ENCODE data around the gene DDX31. TPM values are rescaled to one million over a fixed set of nuclear protein-coding genes. Genes with fewer than 3 reads are reported as not detected.
"Not testable (repeated sequence)": the region's sequence is repeated elsewhere in the genome, so short reads cannot be mapped to it uniquely, and the experiment has no call there.

Gene DDX31
- total RNA-seq = 10 to 100 TPM in 1 of 2 donors, 1 to 10 TPM in 1; 7.6 to 19.7 TPM

DNA sequence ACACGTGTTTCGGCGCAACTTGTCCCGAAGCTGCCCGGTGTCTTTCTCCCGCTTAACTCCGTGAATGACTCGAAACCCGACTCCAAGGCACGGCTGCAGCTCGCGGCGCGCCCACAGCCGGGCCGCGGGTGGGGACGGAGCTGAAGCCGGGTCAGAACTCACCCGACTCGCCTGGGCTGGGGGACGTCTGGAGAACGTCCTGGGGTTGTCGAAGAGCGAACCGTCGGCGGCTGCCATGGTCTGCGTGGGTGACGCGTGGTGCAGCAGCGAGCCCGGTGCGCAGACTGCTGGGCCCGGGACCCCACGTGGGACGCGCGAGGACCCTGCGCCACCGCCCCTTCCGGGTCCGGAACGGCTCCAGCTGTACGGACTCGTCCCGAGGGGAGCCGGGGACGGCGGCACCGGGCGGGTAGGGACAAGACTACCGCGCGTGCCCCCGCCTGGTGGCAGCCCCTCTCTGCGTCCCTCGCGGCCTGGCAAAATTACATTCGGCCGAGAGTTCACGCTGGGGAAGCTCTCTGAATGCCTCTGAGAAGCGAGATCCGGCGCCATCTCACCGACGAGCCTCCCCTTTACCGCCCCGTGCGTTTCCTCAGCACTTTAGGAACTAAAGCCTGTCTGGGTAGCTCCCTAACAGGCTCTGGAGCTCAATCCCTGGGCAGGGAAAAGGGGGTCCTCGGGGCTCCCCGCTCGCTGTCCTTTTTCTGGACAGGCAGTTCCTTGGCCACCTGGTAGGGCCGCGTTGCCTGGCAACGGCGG, at the start of gene DDX31:
TSS of gene DDX31 (minus strand) at position 286 of the 759 bp plus-strand sequence. CDS start at position 237, 49 bp downstream.
- Histone ChIP-seq H3K27ac (peak within 1 kb of the TSS; percentile 95 to 98), H3K4me1 (ENCODE audit: control insufficient read depth in 1 of 2, low read depth in 2 of 2) (peaks cover 11 to 36% of the 10 kb centered on the region in 2 donors), H3K9me3 (no peaks in the 10 kb centered on the region), H3K27me3 (replicated peaks; ENCODE audit: insufficient read depth) (no peaks in the 10 kb centered on the region), H3K36me3 (no peaks in the 10 kb centered on the region), H3K4me3 (peak within 1 kb of the TSS; percentile 94)
- ATAC-seq (ENCODE audit: insufficient number of reproducible peaks, low FRiP score, low read depth) = peak; percentile 82
- no peak for TF ChIP-seq CTCF (IDR thresholded peaks at IDR 0.05)
- peak; percentile 51 for DNase-seq (ENCODE audit: low spot score)

DNA sequence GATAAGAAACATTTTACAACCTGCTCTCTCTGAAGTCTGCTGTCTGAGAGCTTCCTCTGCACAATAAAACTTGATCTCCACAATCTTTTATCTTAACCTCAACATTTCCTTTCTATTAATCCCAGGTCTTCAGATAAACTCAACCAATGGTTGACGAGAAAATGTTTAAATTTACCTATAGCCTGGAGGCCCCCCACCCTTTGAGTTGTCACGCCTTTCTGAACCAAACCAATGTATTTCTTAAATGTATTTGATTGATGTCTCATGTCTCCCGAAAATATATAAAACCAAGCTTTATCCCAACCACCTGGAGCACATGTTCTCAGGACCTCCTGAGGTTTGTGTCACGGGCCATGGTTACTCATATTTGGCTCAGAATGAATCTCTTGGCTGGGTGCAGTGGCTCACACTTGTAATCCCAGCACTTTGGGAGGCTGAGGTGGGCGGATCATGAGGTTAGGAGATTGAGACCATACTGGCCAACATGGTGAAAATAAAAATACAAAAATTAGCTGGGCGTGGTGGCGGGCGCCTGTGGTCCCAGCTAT, 48.7 kb upstream of the DDX31 start:
- not testable (repeated sequence) for H3K4me3 ChIP-seq; DNase-seq (ENCODE audit: low spot score); H3K27ac ChIP-seq; H3K27me3 ChIP-seq (replicated peaks; ENCODE audit: insufficient read depth); H3K9me3 ChIP-seq; H3K36me3 ChIP-seq; ATAC-seq (ENCODE audit: insufficient number of reproducible peaks, low FRiP score, low read depth); H3K4me1 ChIP-seq (ENCODE audit: control insufficient read depth in 1 of 2, low read depth in 2 of 2)

- H3K36me3 ChIP-seq = no peaks in the 10 kb centered on the region
- no peak overlapping the region for H3K27ac ChIP-seq
- no peaks in the 10 kb centered on the region for H3K4me1 ChIP-seq (ENCODE audit: control insufficient read depth in 1 of 2, low read depth in 2 of 2)
- no peak for TF ChIP-seq CTCF (IDR thresholded peaks at IDR 0.05)
- no peak for ATAC-seq (ENCODE audit: insufficient number of reproducible peaks, low FRiP score, low read depth)
- no peaks in the 10 kb centered on the region for H3K27me3 ChIP-seq (replicated peaks; ENCODE audit: insufficient read depth)
- no peaks in the 10 kb centered on the region for H3K9me3 ChIP-seq
- DNase-seq (ENCODE audit: low spot score) = no peak
- H3K4me3 ChIP-seq = no peak overlapping the region
Measured at GRCh38 chr9:132717326-132717945, 47.7 kb upstream of the DDX31 start.

- H3K27ac ChIP-seq = no peak overlapping the region
- no peak for ATAC-seq (ENCODE audit: insufficient number of reproducible peaks, low FRiP score, low read depth)
- H3K4me1 ChIP-seq (ENCODE audit: control insufficient read depth in 1 of 2, low read depth in 2 of 2) = no peaks in the 10 kb centered on the region
- H3K4me3 ChIP-seq = no peak overlapping the region
- no peaks in the 10 kb centered on the region for H3K9me3 ChIP-seq
- no peaks in the 10 kb centered on the region for H3K27me3 ChIP-seq (replicated peaks; ENCODE audit: insufficient read depth)
- no peak for TF ChIP-seq CTCF (IDR thresholded peaks at IDR 0.05)
- DNase-seq (ENCODE audit: low spot score) = no peak
- H3K36me3 ChIP-seq = no peaks in the 10 kb centered on the region
Measured at GRCh38 chr9:132716007-132716406, 46.2 kb upstream of the DDX31 start.

- no peak for TF ChIP-seq CTCF (IDR thresholded peaks at IDR 0.05)
Measured at GRCh38 chr9:132712753-132713152, 43.0 kb upstream of the DDX31 start.

More at GRCh38 chr9:132712753-132713152, 43.0 kb upstream of the DDX31 start:
- Histone ChIP-seq H3K36me3 (no peaks in the 10 kb centered on the region), H3K27ac (no peak overlapping the region), H3K4me1 (ENCODE audit: control insufficient read depth in 1 of 2, low read depth in 2 of 2) (no peaks in the 10 kb centered on the region), H3K9me3 (no peaks in the 10 kb centered on the region), H3K4me3 (no peak overlapping the region), H3K27me3 (replicated peaks; ENCODE audit: insufficient read depth) (no peaks in the 10 kb centered on the region)
- ATAC-seq (ENCODE audit: insufficient number of reproducible peaks, low FRiP score, low read depth) (no peak), DNase-seq (ENCODE audit: low spot score) (no peak)
